Astrocyte (in vitro differentiated cells and primary cell): Measurements from ENCODE around the gene CROCC2.

ENCODE experiments used
- CTCF ChIP-seq: IDR thresholded peaks from 2 replicates; pipeline ENCODE4 v1.5.1; 2011; ENCODE audit warnings: low read depth, mild to moderate bottlenecking, inconsistent platforms, low read length, moderate library complexity; ENCODE audit not compliant: insufficient read depth
- EZH2 ChIP-seq: IDR thresholded peaks from 2 replicates; pipeline ENCODE4 v1.6.1; 2012; ENCODE audit warnings: mild to moderate bottlenecking, low read length, inconsistent platforms; ENCODE audit not compliant: insufficient read depth

- no peak for TF ChIP-seq EZH2
- TF ChIP-seq CTCF = no peak
Measured at GRCh38 chr2:240990266-240990529, 84.1 kb downstream of the CROCC2 start.
